Measurements from ENCODE around the gene SLC28A3.

The SLC28A3 gene

GRCh38 chr9:84235511-84235910 is 105.0 kb downstream of the SLC28A3 start:
- DNase-seq: no peak

GRCh38 chr9:84230355-84231145 is 110.0 kb downstream of the SLC28A3 start:
- no peak for DNase-seq

- DNase-seq: no peak
These were observed 111.4 kb downstream of the SLC28A3 start for GRCh38 chr9:84229191-84229590.

GRCh38 chr9:84228130-84228720 is 112.3 kb downstream of the SLC28A3 start:
- DNase-seq: no peak

- no peak for DNase-seq
These were observed 114.4 kb downstream of the SLC28A3 start for GRCh38 chr9:84226126-84226525.
